Endothelial cell of umbilical vein (primary cell): ENCODE measurements around the gene CD38. TPM values are rescaled to one million over a fixed set of nuclear protein-coding genes. Genes with fewer than 3 reads are reported as not detected.

Experiments
- BruUV-seq: library from RNA; stranded (reverse); fragments of 400-500 nt; replicated peaks from 2 replicates; lab custom pipeline; 2021; lab: Mats Ljungman, UMichigan
- CTCF ChIA-PET: fragments of 300-600, 350-600 bp; sonication (Branson Sonifier 250); formaldehyde crosslinking; loops from one replicate; lab custom pipeline; 2021; ENCODE audit warnings: antibody characterized with exemption, inconsistent platforms; lab: Charles Lee
- POLR2A ChIA-PET: fragments of 300-600, 350-600 bp; sonication (Branson Sonifier 250); formaldehyde crosslinking; loops from one replicate; lab custom pipeline; 2021; ENCODE audit warnings: antibody characterized with exemption, inconsistent platforms; lab: Charles Lee
- DNase-seq: peaks from one replicate; pipeline ENCODE4 v3.0.0-alpha.2; 2011; ENCODE audit warnings: low read depth, low spot score
- FAIRE-seq: peaks from 2 replicates; lab custom pipeline; 2011; peaks lifted over from hg19 to GRCh38; lab: Jason Lieb, UNC
- H2AFZ ChIP-seq: 2 replicates; pipeline ENCODE4 v1.6.0; 2012; ENCODE audit warnings: low read depth, low read length, control low read depth, inconsistent platforms
- H3K27ac ChIP-seq: 2 replicates; pipeline ENCODE4 v1.5.1; 2011; ENCODE audit warnings: low read depth, mild to moderate bottlenecking, control low read depth, low read length, moderate library complexity; ENCODE audit not compliant: insufficient read depth
- H3K27me3 ChIP-seq, 2 experiments: 2 replicates each; pipeline versions ENCODE4 v1.6.0 to v1.6.1; 2011; ENCODE audit warnings: low read length in 2 of 2, mixed read lengths in 1 of 2; ENCODE audit not compliant: control insufficient read depth in 2 of 2, insufficient read depth in 2 of 2
- H3K36me3 ChIP-seq, 2 experiments: 2 replicates in 1 of 2; 3 replicates in 1 of 2; pipeline ENCODE4 v1.5.1; 2011; ENCODE audit warnings: low read length in 2 of 2, mild to moderate bottlenecking in 1 of 2, moderate library complexity in 1 of 2; ENCODE audit not compliant: control insufficient read depth in 2 of 2, insufficient read depth in 2 of 2; ENCODE audit errors: extremely low read depth in 1 of 2
- H3K4me1 ChIP-seq: 3 replicates; pipeline ENCODE4 v1.5.1; 2011; ENCODE audit warnings: mild to moderate bottlenecking, low read length; ENCODE audit not compliant: control insufficient read depth, insufficient read depth; ENCODE audit errors: extremely low read depth
- H3K4me2 ChIP-seq: 2 replicates; pipeline ENCODE4 v1.6.1; 2011; ENCODE audit warnings: low read length, control low read depth, mixed read lengths; ENCODE audit not compliant: insufficient read depth
- H3K4me3 ChIP-seq, 3 experiments: fragments of 200-600 bp in 1 of 3; sonication (generic), shearing (Covaris generic) in 1 of 3; replicated peaks in 1 of 3; 2 replicates each; pipeline ENCODE4 v1.5.1; 2011 to 2016; ENCODE audit warnings: control low read depth in 3 of 3, low read length in 3 of 3, mild to moderate bottlenecking in 2 of 3, inconsistent platforms in 1 of 3, low read depth in 1 of 3, moderate library complexity in 1 of 3; ENCODE audit not compliant: insufficient read depth in 1 of 3
- H3K79me2 ChIP-seq: 2 replicates; pipeline ENCODE4 v1.6.0; 2012; ENCODE audit warnings: low read length, inconsistent platforms; ENCODE audit not compliant: control insufficient read depth, insufficient read depth
- H3K9ac ChIP-seq: replicated peaks from 2 replicates; pipeline ENCODE3; 2011; ENCODE audit warnings: low read length, control low read depth; ENCODE audit not compliant: insufficient read depth; ENCODE audit errors: extremely low read depth
- H3K9me1 ChIP-seq: replicated peaks from 3 replicates; pipeline ENCODE4 v1.6.0; 2011; ENCODE audit warnings: mild to moderate bottlenecking, low read length; ENCODE audit not compliant: control insufficient read depth, insufficient read depth; ENCODE audit errors: extremely low read depth
- H3K9me3 ChIP-seq: replicated peaks from 2 replicates; pipeline ENCODE4 v1.5.1; 2012; ENCODE audit warnings: low read length, inconsistent platforms; ENCODE audit not compliant: control insufficient read depth, insufficient read depth
- H4K20me1 ChIP-seq: replicated peaks from 2 replicates; pipeline ENCODE3; 2011; ENCODE audit warnings: mild to moderate bottlenecking, low read length; ENCODE audit not compliant: control insufficient read depth, insufficient read depth; ENCODE audit errors: extremely low read depth
- EZH2 ChIP-seq: IDR thresholded peaks from 2 replicates; pipeline ENCODE4 v1.6.1; 2012; ENCODE audit warnings: borderline replicate concordance, low read depth, mild to moderate bottlenecking, moderate library complexity, low read length, inconsistent platforms; ENCODE audit not compliant: severe bottlenecking
- FOS ChIP-seq: IDR thresholded peaks from 2 replicates; pipeline ENCODE4 v1.6.1; 2011; ENCODE audit warnings: mild to moderate bottlenecking, low read length, moderate library complexity, borderline replicate concordance; ENCODE audit not compliant: insufficient read depth
- GATA2 ChIP-seq: IDR thresholded peaks from 2 replicates; pipeline ENCODE4 v1.7.0; 2011; ENCODE audit warnings: low read depth, mild to moderate bottlenecking, moderate library complexity, mixed read lengths, low read length; ENCODE audit not compliant: insufficient read length, insufficient read depth
- JUN ChIP-seq: IDR thresholded peaks from 2 replicates; pipeline ENCODE4 v1.6.1; 2011; ENCODE audit warnings: borderline replicate concordance, low read depth; ENCODE audit not compliant: insufficient read length, insufficient read depth
- MYC ChIP-seq: IDR thresholded peaks from one replicate; pipeline ENCODE4 v1.6.1; 2011; ENCODE audit warnings: mild to moderate bottlenecking, low read depth, low read length
- POLR2A ChIP-seq: IDR thresholded peaks from 2 replicates; pipeline ENCODE4 v1.6.1; 2012; ENCODE audit warnings: low read depth, mild to moderate bottlenecking, control low read depth, low read length
- POLR2AphosphoS5 ChIP-seq: IDR thresholded peaks from 2 replicates; pipeline ENCODE4 v1.6.1; 2012; ENCODE audit warnings: low read depth, mild to moderate bottlenecking, control low read depth, low read length, moderate library complexity; ENCODE audit not compliant: insufficient read depth
- dilution Hi-C: fragments of 300-500 bp; cut with MboI; formaldehyde crosslinking; loops from one replicate; pipeline ENCODE4 v1.15.0; 2019; ENCODE audit warnings: low sequenced_read_pairs; ENCODE audit not compliant: extremely low pct_ligation_motif_present
- intact Hi-C: fragments of 100-400 bp; cut with micrococcal nuclease; formaldehyde crosslinking; loops from one replicate; pipeline ENCODE4 v1.10.0; 2022
- polyA plus RNA-seq, 4 experiments: library from polyadenylated mRNA; depleted of rRNA in 3 of 4; stranded (reverse) in 3 of 4; unstranded in 1 of 4; fragments of >200 nt; gene quantifications; 2 replicates each; pipeline versions ENCODE4 v1.2.1 to v1.2.3, GENCODE V29; 2011 to 2012; ENCODE audit warnings: missing spikeins in 1 of 4
- total RNA-seq: library from RNA; stranded (reverse); gene quantifications from 2 replicates; pipeline ENCODE4 v1.2.3, GENCODE V29; 2021
- TF ChIP-seq, protein P1 (sequence below): IDR thresholded peaks from 2 replicates; pipeline ENCODE4 v1.6.1; 2011; ENCODE audit not compliant: insufficient read depth, insufficient read length
- TF ChIP-seq, protein P2 (sequence below), 2 donors: IDR thresholded peaks; 1 replicate in 1 of 2; 2 replicates in 1 of 2; pipeline ENCODE4 v1.5.1; 2011; ENCODE audit warnings: low read length in 2 of 2, mild to moderate bottlenecking in 2 of 2, moderate library complexity in 2 of 2, control low read depth in 1 of 2, inconsistent platforms in 1 of 2, low read depth in 1 of 2; ENCODE audit not compliant: insufficient read depth in 1 of 2; ENCODE audit errors: extremely low read depth in 1 of 2

CD38 gene
- total and polyA plus RNA-seq, 2 donors (not counting 3 experiments of a cell fraction or from before 2014, with no cell fraction given): 0.11 to 0.31 TPM

DNA sequence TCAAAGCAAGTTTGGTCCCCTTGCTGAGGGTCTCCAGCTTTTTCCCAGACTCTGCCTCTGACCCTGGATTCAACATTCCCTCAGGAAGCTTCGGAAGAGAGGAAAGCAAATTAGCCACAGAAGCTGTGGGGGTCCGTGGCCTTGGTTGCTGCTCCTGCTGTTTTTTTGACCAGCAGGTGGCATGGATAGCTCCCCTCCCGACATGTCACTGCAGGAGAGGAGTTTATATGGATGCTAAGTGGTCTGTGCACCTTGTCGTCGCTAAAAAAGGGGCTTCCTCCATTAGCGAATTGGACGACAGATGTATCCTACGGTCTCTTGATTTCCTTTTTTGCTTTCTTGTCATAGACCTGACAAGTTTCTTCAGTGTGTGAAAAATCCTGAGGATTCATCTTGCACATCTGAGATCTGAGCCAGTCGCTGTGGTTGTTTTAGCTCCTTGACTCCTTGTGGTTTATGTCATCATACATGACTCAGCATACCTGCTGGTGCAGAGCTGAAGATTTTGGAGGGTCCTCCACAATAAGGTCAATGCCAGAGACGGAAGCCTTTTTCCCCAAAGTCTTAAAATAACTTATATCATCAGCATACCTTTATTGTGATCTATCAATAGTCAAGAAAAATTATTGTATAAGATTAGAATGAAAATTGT lies 70.2 kb downstream of the CD38 start:
- POLR2A ChIA-PET: no interaction called here
- H3K4me3 ChIP-seq: no peak overlapping the region
- no peak for TF ChIP-seq POLR2A
- TF ChIP-seq JUN: no peak
- TF ChIP-seq MYC: no peak
- no peak for TF ChIP-seq FOS
- no peak for TF ChIP-seq EZH2
- TF ChIP-seq, protein P1, sequence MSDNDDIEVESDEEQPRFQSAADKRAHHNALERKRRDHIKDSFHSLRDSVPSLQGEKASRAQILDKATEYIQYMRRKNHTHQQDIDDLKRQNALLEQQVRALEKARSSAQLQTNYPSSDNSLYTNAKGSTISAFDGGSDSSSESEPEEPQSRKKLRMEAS: no peak
- TF ChIP-seq GATA2: no peak
- TF ChIP-seq POLR2AphosphoS5: no peak
- TF ChIP-seq, protein P2, sequence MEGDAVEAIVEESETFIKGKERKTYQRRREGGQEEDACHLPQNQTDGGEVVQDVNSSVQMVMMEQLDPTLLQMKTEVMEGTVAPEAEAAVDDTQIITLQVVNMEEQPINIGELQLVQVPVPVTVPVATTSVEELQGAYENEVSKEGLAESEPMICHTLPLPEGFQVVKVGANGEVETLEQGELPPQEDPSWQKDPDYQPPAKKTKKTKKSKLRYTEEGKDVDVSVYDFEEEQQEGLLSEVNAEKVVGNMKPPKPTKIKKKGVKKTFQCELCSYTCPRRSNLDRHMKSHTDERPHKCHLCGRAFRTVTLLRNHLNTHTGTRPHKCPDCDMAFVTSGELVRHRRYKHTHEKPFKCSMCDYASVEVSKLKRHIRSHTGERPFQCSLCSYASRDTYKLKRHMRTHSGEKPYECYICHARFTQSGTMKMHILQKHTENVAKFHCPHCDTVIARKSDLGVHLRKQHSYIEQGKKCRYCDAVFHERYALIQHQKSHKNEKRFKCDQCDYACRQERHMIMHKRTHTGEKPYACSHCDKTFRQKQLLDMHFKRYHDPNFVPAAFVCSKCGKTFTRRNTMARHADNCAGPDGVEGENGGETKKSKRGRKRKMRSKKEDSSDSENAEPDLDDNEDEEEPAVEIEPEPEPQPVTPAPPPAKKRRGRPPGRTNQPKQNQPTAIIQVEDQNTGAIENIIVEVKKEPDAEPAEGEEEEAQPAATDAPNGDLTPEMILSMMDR (IDR thresholded peaks at IDR 0.05; ENCODE audit: extremely low read depth in 1 of 2, insufficient read depth in 1 of 2, low read depth in 1 of 2, low read length in 2 of 2): no peak
- dilution Hi-C loops (no loop called here), intact Hi-C loops (no loop called here)
- H3K4me1 ChIP-seq: no peaks in the 10 kb centered on the region
- FAIRE-seq: peak; percentile 47
- H3K9me1 ChIP-seq: no peaks in the 10 kb centered on the region
- H3K9me3 ChIP-seq: no peaks in the 10 kb centered on the region
- CTCF ChIA-PET: interaction anchor here (0.8 to 2.7 kb wide), 6 partner anchors 12 to 153 kb away, joined by 3 to 12 read pairs (median 6); no protein-coding TSS in a partner anchor
- H4K20me1 ChIP-seq: no peaks in the 10 kb centered on the region
- H3K9ac ChIP-seq: no peak overlapping the region
- no peak overlapping the region for H2AFZ ChIP-seq
- no peak for DNase-seq
- BruUV-seq: no TSS peak
- H3K4me2 ChIP-seq: no peak overlapping the region
- no peaks in the 10 kb centered on the region for H3K79me2 ChIP-seq
- H3K27me3 ChIP-seq: no peaks in the 10 kb centered on the region
- no peak overlapping the region for H3K27ac ChIP-seq
- no peaks in the 10 kb centered on the region for H3K36me3 ChIP-seq
